HCT116 (cell line): ENCODE results near the gene TTC32. TPM values are rescaled to one million over a fixed set of nuclear protein-coding genes. Genes with fewer than 3 reads are reported as not detected.

Experiments used
- ATAC-seq: fragments of 200-7000 bp; cut with Tn5 transposase; 2 replicates; pipeline ENCODE4 v1.9.1; 2020; ENCODE audit warnings: mild to moderate bottlenecking, moderate library complexity
- BruUV-seq: library from RNA; stranded (reverse); fragments of 400-500 nt; replicated peaks from 2 replicates; lab custom pipeline; 2021; lab: Mats Ljungman, UMichigan
- CTCF ChIA-PET: fragments of 300-600 bp; sonication (Branson Sonifier 250); formaldehyde crosslinking; loops from one replicate; lab custom pipeline; 2021; ENCODE audit warnings: antibody characterized with exemption; lab: Charles Lee
- POLR2A ChIA-PET: fragments of 300-600, 350-600 bp; sonication (Branson Sonifier 250); formaldehyde crosslinking; loops from one replicate; lab custom pipeline; 2021; ENCODE audit warnings: antibody characterized with exemption; lab: Charles Lee
- RAD21 ChIA-PET, 2 experiments: fragments of 300-600 bp; sonication (Branson Sonifier 250); formaldehyde crosslinking; loops; one replicate each; lab custom pipeline; 2023; ENCODE audit warnings: low total read pairs in 2 of 2; ENCODE audit not compliant: uncharacterized antibody in 2 of 2, unreplicated experiment in 2 of 2, low non-redundant PET in 1 of 2; lab: Charles Lee
- DNase-seq: peaks from one replicate; pipeline ENCODE4 v3.0.0-alpha.2; 2010; ENCODE audit warnings: low read depth, low spot score
- H2AFZ ChIP-seq: fragments of 200-600 bp; shearing (Covaris generic), sonication (generic); 2 replicates; pipeline ENCODE4 v1.6.1; 2017; ENCODE audit warnings: low read depth, mixed run types, mixed read lengths, antibody characterized with exemption, low read length; ENCODE audit not compliant: poor library complexity, severe bottlenecking
- H3K27ac ChIP-seq: 2 replicates; pipeline ENCODE4 v1.5.1; 2012; ENCODE audit warnings: low read depth, low read length
- H3K27me3 ChIP-seq: fragments of 200-600 bp; sonication (generic); 2 replicates; pipeline ENCODE4 v1.6.1; 2016; ENCODE audit warnings: mixed run types, low read length, mixed read lengths; ENCODE audit not compliant: insufficient read depth
- H3K36me3 ChIP-seq, 2 experiments: fragments of 200-500 bp in 1 of 2; fragments of 200-600 bp in 1 of 2; sonication (Bioruptor generic) in 1 of 2; sonication (generic) in 1 of 2; 2 replicates each; pipeline versions ENCODE4 v1.5.1 to v1.6.1; 2014 to 2016; ENCODE audit warnings: low read length in 2 of 2, inconsistent platforms in 1 of 2, mixed read lengths in 1 of 2, mixed run types in 1 of 2; ENCODE audit not compliant: insufficient read depth in 2 of 2, control insufficient read depth in 1 of 2
- H3K4me1 ChIP-seq, 2 experiments: fragments of 200-600 bp in 1 of 2; sonication (generic) in 1 of 2; 2 replicates each; pipeline versions ENCODE4 v1.5.1 to v1.6.1; 2012 to 2017; ENCODE audit warnings: low read length in 2 of 2, inconsistent platforms in 1 of 2, mild to moderate bottlenecking in 1 of 2, mixed read lengths in 1 of 2, mixed run types in 1 of 2, moderate library complexity in 1 of 2; ENCODE audit not compliant: insufficient read depth in 2 of 2, control insufficient read depth in 1 of 2
- H3K4me2 ChIP-seq: fragments of 200-600 bp; sonication (generic); 2 replicates; pipeline ENCODE4 v1.6.1; 2017; ENCODE audit warnings: mixed run types, low read length, mixed read lengths
- H3K4me3 ChIP-seq, 2 experiments: fragments of 200-600 bp in 1 of 2; sonication (generic) in 1 of 2; replicated peaks in 1 of 2; 2 replicates each; pipeline ENCODE4 v1.5.1; 2011 to 2016; ENCODE audit warnings: low read length in 2 of 2, control low read depth in 1 of 2, low read depth in 1 of 2, mild to moderate bottlenecking in 1 of 2, mixed read lengths in 1 of 2, mixed run types in 1 of 2
- H3K79me2 ChIP-seq: fragments of 200-600 bp; sonication (generic); 2 replicates; pipeline ENCODE4 v1.6.1; 2017; ENCODE audit warnings: mild to moderate bottlenecking, mixed run types, low read length, moderate library complexity, mixed read lengths; ENCODE audit not compliant: insufficient read depth
- H3K9ac ChIP-seq: fragments of 200-600 bp; sonication (generic); 2 replicates; pipeline ENCODE4 v1.6.1; 2016; ENCODE audit warnings: low read length, mixed read lengths
- H3K9me2 ChIP-seq: fragments of 200-600 bp; sonication (generic), shearing (Covaris generic); 2 replicates; pipeline ENCODE4 v1.6.1; 2017; ENCODE audit warnings: mixed run types, mild to moderate bottlenecking, moderate library complexity; ENCODE audit not compliant: insufficient read depth
- H3K9me3 ChIP-seq, 2 experiments: fragments of 200-500 bp in 1 of 2; fragments of 200-600 bp in 1 of 2; sonication (Bioruptor generic) in 1 of 2; sonication (generic) in 1 of 2; 2 replicates each; pipeline ENCODE4 v1.6.1; 2014 to 2017; ENCODE audit warnings: low read length in 2 of 2, mixed read lengths in 2 of 2, inconsistent platforms in 1 of 2, low read depth in 1 of 2, mild to moderate bottlenecking in 1 of 2, mixed run types in 1 of 2, moderate library complexity in 1 of 2; ENCODE audit not compliant: control insufficient read depth in 1 of 2, insufficient read depth in 1 of 2
- H4K20me1 ChIP-seq: fragments of 200-600 bp; sonication (generic), shearing (Covaris generic); 2 replicates; pipeline ENCODE4 v1.6.1; 2017; ENCODE audit warnings: mixed run types, mild to moderate bottlenecking, moderate library complexity; ENCODE audit not compliant: insufficient read depth
- CTCF ChIP-seq, 3 experiments: fragments of 200-600 bp in 1 of 3; sonication (generic) in 1 of 3; IDR thresholded peaks in 2 of 3; conservative IDR thresholded peaks in 1 of 3; 2 replicates each; pipeline ENCODE4 v1.5.1; 2012 to 2017; ENCODE audit warnings: low read depth in 2 of 3, low read length in 2 of 3, antibody characterized with exemption in 1 of 3, borderline replicate concordance in 1 of 3, control low read depth in 1 of 3, mild to moderate bottlenecking in 1 of 3, mixed read lengths in 1 of 3, mixed run types in 1 of 3, moderate library complexity in 1 of 3; ENCODE audit not compliant: insufficient read depth in 1 of 3
- FOSL1 ChIP-seq: IDR thresholded peaks from 2 replicates; pipeline ENCODE4 v1.6.1; 2012; ENCODE audit warnings: low read depth
- RAD21 ChIP-seq: IDR thresholded peaks from 2 replicates; pipeline ENCODE4 v1.6.1; 2012; ENCODE audit warnings: low read depth, mild to moderate bottlenecking
- TCF7L2 ChIP-seq: IDR thresholded peaks from 2 replicates; pipeline ENCODE4 v1.7.0; 2011; ENCODE audit warnings: borderline replicate concordance, inconsistent platforms; ENCODE audit not compliant: insufficient read depth, insufficient read length; ENCODE audit errors: extremely low read depth
- YY1 ChIP-seq: IDR thresholded peaks from 2 replicates; pipeline ENCODE4 v1.6.1; 2011; ENCODE audit warnings: low read length, low read depth, moderate library complexity, mild to moderate bottlenecking; ENCODE audit not compliant: insufficient replicate concordance; ENCODE audit errors: extremely low read depth
- intact Hi-C: fragments of 100-400 bp; cut with micrococcal nuclease; formaldehyde crosslinking; loops from 2 replicates; pipeline ENCODE4 v1.10.0; 2022
- total RNA-seq: library from RNA; stranded (reverse); gene quantifications from one replicate; pipeline ENCODE4 v1.2.1, GENCODE V29; 2021; ENCODE audit not compliant: unreplicated experiment

TTC32 gene
- total RNA-seq, 1 experiment from 2014 or later = 6.3 TPM

GRCh38 chr2:19851116-19851695, 50.6 kb downstream of the TTC32 start:
- Histone ChIP-seq H3K4me1 (no peaks in the 10 kb centered on the region), H3K9me2 (no peaks in the 10 kb centered on the region), H3K4me2 (no peak overlapping the region), H4K20me1 (no peaks in the 10 kb centered on the region), H3K9me3 (no peaks in the 10 kb centered on the region), H3K79me2 (no peaks in the 10 kb centered on the region), H3K9ac (no peak overlapping the region), H3K4me3 (no peak overlapping the region), H3K27me3 (0 out of 2 replicates have a peak, but pooled peaks cover 4% of the 10 kb centered on the region), H3K36me3 (no peaks in the 10 kb centered on the region), H2AFZ (no peak overlapping the region), H3K27ac (no peak overlapping the region)
- ChIA-PET CTCF (interaction anchor here (1.0 kb wide), 2 partner anchors 24 to 482 kb away, joined by 4 to 8 read pairs; no protein-coding TSS in a partner anchor), POLR2A (no interaction called here), RAD21 (no interaction called here)
- peak; percentile 46 for TF ChIP-seq RAD21
- TF ChIP-seq CTCF (IDR thresholded peaks at IDR 0.05 in 2 of 3, conservative IDR thresholded peaks at IDR 0.05 in 1 of 3; ENCODE audit: borderline replicate concordance in 1 of 3, insufficient read depth in 1 of 3, low read depth in 2 of 3, low read length in 2 of 3) = peak; percentile 19 to 51 (median 48); a peak in 5 of 6 replicates
- TF ChIP-seq FOSL1 = no peak
- no TSS peak for BruUV-seq
- DNase-seq = no peak
- intact Hi-C loops = no loop called here
- ATAC-seq = peak; percentile 91

- BruUV-seq = no TSS peak
- H3K36me3 ChIP-seq = no peaks in the 10 kb centered on the region
- no peak for TF ChIP-seq YY1
- no peak for TF ChIP-seq TCF7L2
- ATAC-seq (no peak), DNase-seq (no peak)
- H3K4me2 ChIP-seq = no peak overlapping the region
- H3K4me1 ChIP-seq = no peaks in the 10 kb centered on the region
- no peak overlapping the region for H3K27ac ChIP-seq
- H3K9me3 ChIP-seq = no peaks in the 10 kb centered on the region
- H3K4me3 ChIP-seq = no peak overlapping the region
- no peaks in the 10 kb centered on the region for H3K27me3 ChIP-seq
- H3K9me2 ChIP-seq = no peaks in the 10 kb centered on the region
- ChIA-PET RAD21 (no interaction called here), CTCF (interaction anchor here (1.0 kb wide), 2 partner anchors 23 to 481 kb away, joined by 4 to 8 read pairs; no protein-coding TSS in a partner anchor), POLR2A (no interaction called here)
- H3K9ac ChIP-seq = no peak overlapping the region
- no peaks in the 10 kb centered on the region for H3K79me2 ChIP-seq
- H2AFZ ChIP-seq = no peak overlapping the region
- no peaks in the 10 kb centered on the region for H4K20me1 ChIP-seq
- intact Hi-C loops = no loop called here
Observed at GRCh38 chr2:19850056-19851050, 51.4 kb downstream of the TTC32 start.
